H1 (cell line): Measurements from ENCODE around the gene COMMD1. TPM values are rescaled to one million over a fixed set of nuclear protein-coding genes. Genes with fewer than 3 reads are reported as not detected.
"Not testable (repeated sequence)": the region's sequence is repeated elsewhere in the genome, so short reads cannot be mapped to it uniquely, and the experiment has no call there.

ENCODE experiments used
- CTCF ChIA-PET: fragments of 300-600 bp; sonication (Branson Sonifier 250); formaldehyde crosslinking; loops from one replicate; lab custom pipeline; 2021; ENCODE audit not compliant: partially characterized antibody; lab: Charles Lee
- POLR2A ChIA-PET: fragments of 300-600 bp; sonication (Branson Sonifier 250); formaldehyde crosslinking; loops from one replicate; lab custom pipeline; 2021; ENCODE audit warnings: inconsistent platforms; ENCODE audit not compliant: partially characterized antibody; lab: Charles Lee
- DNase-seq, 2 experiments: peaks; one replicate each; pipeline versions ENCODE4 v3.0.0 to v3.0.0-alpha.2; 2010 to 2022; ENCODE audit warnings: low spot score in 2 of 2, low read depth in 1 of 2, mixed read lengths in 1 of 2
- FAIRE-seq: peaks from 2 replicates; lab custom pipeline; 2011; peaks lifted over from hg19 to GRCh38; lab: Jason Lieb, UNC
- H2AFZ ChIP-seq: 2 replicates; pipeline ENCODE4 v1.8.1; 2012; ENCODE audit warnings: low read length, inconsistent platforms
- H2AK5ac ChIP-seq: 2 replicates; pipeline ENCODE4 v1.6.1; 2013; ENCODE audit warnings: low read depth, low read length
- H2BK120ac ChIP-seq: replicated peaks from 2 replicates; pipeline ENCODE3; 2013; ENCODE audit warnings: low read depth, low read length, inconsistent platforms
- H2BK12ac ChIP-seq: 2 replicates; pipeline ENCODE4 v1.6.1; 2013; ENCODE audit warnings: low read depth, low read length
- H2BK15ac ChIP-seq: 2 replicates; pipeline ENCODE4 v1.6.1; 2013; ENCODE audit warnings: low read length
- H2BK20ac ChIP-seq: 2 replicates; pipeline ENCODE4 v1.6.1; 2013; ENCODE audit warnings: low read length
- H2BK5ac ChIP-seq: 2 replicates; pipeline ENCODE4 v1.6.1; 2013; ENCODE audit warnings: low read depth, low read length
- H3K14ac ChIP-seq: 2 replicates; pipeline ENCODE4 v1.6.1; 2013; ENCODE audit warnings: inconsistent platforms; ENCODE audit not compliant: insufficient read length
- H3K18ac ChIP-seq: 2 replicates; pipeline ENCODE4 v1.6.1; 2013; ENCODE audit warnings: low read length; ENCODE audit errors: extremely low read depth
- H3K23ac ChIP-seq: 2 replicates; pipeline ENCODE4 v1.6.1; 2013; ENCODE audit warnings: inconsistent platforms; ENCODE audit not compliant: insufficient read length
- H3K23me2 ChIP-seq: 2 replicates; pipeline ENCODE4 v1.6.1; 2013; ENCODE audit warnings: low read depth, low read length
- H3K27ac ChIP-seq: 2 replicates; pipeline ENCODE4 v1.6.1; 2011; ENCODE audit warnings: low read depth, low read length, inconsistent platforms
- H3K27me3 ChIP-seq, 4 experiments: replicated peaks in 1 of 4; 1 replicate in 1 of 4; 2 replicates in 3 of 4; pipeline versions ENCODE4 v1.6.1 to v1.8.1; 2011 to 2013; ENCODE audit warnings: low read length in 3 of 4, mild to moderate bottlenecking in 3 of 4, inconsistent platforms in 2 of 4, mixed read lengths in 2 of 4, moderate library complexity in 1 of 4; ENCODE audit not compliant: control insufficient read depth in 3 of 4, insufficient read depth in 3 of 4; ENCODE audit errors: extremely low read depth in 1 of 4
- H3K36me3 ChIP-seq, 4 experiments: 2 replicates each; pipeline versions ENCODE4 v1.6.1 to v1.8.1; 2011 to 2013; ENCODE audit warnings: mild to moderate bottlenecking in 4 of 4, low read length in 3 of 4, moderate library complexity in 2 of 4, control low read depth in 1 of 4, inconsistent platforms in 1 of 4; ENCODE audit not compliant: insufficient read depth in 4 of 4, control insufficient read depth in 2 of 4
- H3K4ac ChIP-seq: replicated peaks from 2 replicates; pipeline ENCODE3; 2013; ENCODE audit warnings: low read length, low read depth, mixed read lengths, inconsistent platforms; ENCODE audit not compliant: insufficient read length
- H3K4me1 ChIP-seq, 4 experiments: replicated peaks in 1 of 4; 1 replicate in 1 of 4; 2 replicates in 3 of 4; pipeline versions ENCODE4 v1.6.1 to v1.8.1; 2011 to 2013; ENCODE audit warnings: low read length in 3 of 4, inconsistent platforms in 2 of 4, mixed read lengths in 1 of 4; ENCODE audit not compliant: insufficient read depth in 4 of 4, control insufficient read depth in 3 of 4
- H3K4me2 ChIP-seq, 2 experiments: 2 replicates each; pipeline versions ENCODE4 v1.6.1 to v1.8.1; 2011 to 2013; ENCODE audit warnings: low read depth in 2 of 2, low read length in 2 of 2, control low read depth in 1 of 2, inconsistent platforms in 1 of 2, mild to moderate bottlenecking in 1 of 2; ENCODE audit not compliant: insufficient read depth in 1 of 2
- H3K4me3 ChIP-seq, 4 experiments: fragments of 200-600, 300-600 bp in 1 of 4; sonication (generic), shearing (Covaris generic), sonication (Bioruptor Twin) in 1 of 4; 2 replicates each; pipeline versions ENCODE4 v1.5.1 to v1.8.1; 2011 to 2016; ENCODE audit warnings: low read length in 4 of 4, low read depth in 3 of 4, control low read depth in 2 of 4, inconsistent platforms in 2 of 4, mild to moderate bottlenecking in 2 of 4, mixed read lengths in 1 of 4, moderate library complexity in 1 of 4; ENCODE audit not compliant: insufficient read depth in 2 of 4; ENCODE audit errors: extremely low read depth in 1 of 4
- H3K56ac ChIP-seq: replicated peaks from 2 replicates; pipeline ENCODE3; 2013; ENCODE audit warnings: low read depth, mild to moderate bottlenecking, mixed read lengths, low read length, inconsistent platforms; ENCODE audit not compliant: insufficient read length
- H3K79me1 ChIP-seq: 2 replicates; pipeline ENCODE4 v1.6.1; 2013; ENCODE audit warnings: low read depth, low read length, control low read depth
- H3K79me2 ChIP-seq, 2 experiments: 2 replicates each; pipeline versions ENCODE4 v1.6.1 to v1.8.1; 2012 to 2013; ENCODE audit warnings: low read length in 2 of 2, mild to moderate bottlenecking in 2 of 2, inconsistent platforms in 1 of 2; ENCODE audit not compliant: insufficient read depth in 2 of 2, control insufficient read depth in 1 of 2
- H3K9ac ChIP-seq, 4 experiments: replicated peaks in 1 of 4; 1 replicate in 1 of 4; 2 replicates in 3 of 4; pipeline versions ENCODE4 v1.6.1 to v1.8.1; 2011 to 2013; ENCODE audit warnings: low read depth in 3 of 4, low read length in 3 of 4, control low read depth in 2 of 4, mild to moderate bottlenecking in 2 of 4, moderate library complexity in 2 of 4, inconsistent platforms in 1 of 4; ENCODE audit errors: extremely low read depth in 1 of 4
- H3K9me3 ChIP-seq, 2 experiments: 2 replicates each; pipeline versions ENCODE4 v1.6.1 to v1.8.1; 2012 to 2013; ENCODE audit warnings: mild to moderate bottlenecking in 2 of 2, moderate library complexity in 2 of 2, control low read depth in 1 of 2, inconsistent platforms in 1 of 2, low read depth in 1 of 2, low read length in 1 of 2, mixed read lengths in 1 of 2; ENCODE audit not compliant: insufficient read depth in 2 of 2
- H4K20me1 ChIP-seq, 2 experiments: replicated peaks in 1 of 2; 2 replicates each; pipeline versions ENCODE3 to v1.8.1; 2011 to 2013; ENCODE audit warnings: inconsistent platforms in 2 of 2, low read length in 2 of 2, mild to moderate bottlenecking in 1 of 2; ENCODE audit not compliant: insufficient read depth in 2 of 2, control insufficient read depth in 1 of 2
- H4K5ac ChIP-seq: 2 replicates; pipeline ENCODE4 v1.6.1; 2013; ENCODE audit warnings: low read length, low read depth, mixed read lengths, inconsistent platforms; ENCODE audit not compliant: insufficient read length
- H4K8ac ChIP-seq: 2 replicates; pipeline ENCODE4 v1.8.0; 2013; ENCODE audit warnings: mild to moderate bottlenecking, moderate library complexity, low read length, inconsistent platforms; ENCODE audit not compliant: insufficient read depth; ENCODE audit errors: extremely low read depth
- H4K91ac ChIP-seq: replicated peaks from 2 replicates; pipeline ENCODE3; 2013; ENCODE audit warnings: low read length, mixed read lengths, inconsistent platforms; ENCODE audit not compliant: insufficient read length
- WGBS, 2 experiments: shearing (Covaris generic) in 1 of 2; methylation state at CpG; one replicate each; pipeline versions ENCODE4 v1.1.6 to v1.1.7; 2013 to 2015; ENCODE audit warnings: low lambda C conversion rate in 2 of 2, mixed read lengths in 2 of 2, inconsistent platforms in 1 of 2, low coverage in 1 of 2, missing lambda C conversion rate in 1 of 2; ENCODE audit not compliant: insufficient replicate concordance in 2 of 2, insufficient coverage in 1 of 2, insufficient read length in 1 of 2; ENCODE audit errors: extremely low coverage in 1 of 2, missing lambda C conversion rate in 1 of 2; 5-methylcytosine and 5-hydroxymethylcytosine counted together
- polyA plus RNA-seq, 7 experiments: library from polyadenylated mRNA; depleted of rRNA in 3 of 7; stranded (reverse) in 5 of 7; unstranded in 2 of 7; fragments of >200 nt in 5 of 7; fragments of 200-250 nt in 2 of 7; gene quantifications; 1 replicate in 5 of 7; 2 replicates in 1 of 7; 4 replicates in 1 of 7; pipeline versions ENCODE4 v1.2.1 to v1.2.3, GENCODE V29; 2011 to 2013; ENCODE audit warnings: missing spikeins in 2 of 7, mixed read lengths in 2 of 7
- total RNA-seq: library from RNA; stranded (reverse); fragmentation: NEBNext Ultra II Directional; extraction: Animal tissue kit (Norgen Biotek cat#: 25700); gene quantifications from 2 replicates; pipeline ENCODE4 v1.2.1, GENCODE V29; 2021

COMMD1 gene
- total and polyA plus RNA-seq, 2 of the 8 experiments (the other 6 are each of a cell fraction or from before 2014, with no cell fraction given) = 23.5 to 28.3 TPM

GRCh38 chr2:62146790-62147189 lies 241.3 kb downstream of the COMMD1 start:
- H4K8ac ChIP-seq, H3K23ac ChIP-seq, H3K79me2 ChIP-seq, H3K18ac ChIP-seq, H2BK5ac ChIP-seq, H3K14ac ChIP-seq, H4K91ac ChIP-seq, H3K27me3 ChIP-seq, H2AK5ac ChIP-seq, DNase-seq, H3K23me2 ChIP-seq, H4K20me1 ChIP-seq, H3K9ac ChIP-seq, H2BK120ac ChIP-seq, H4K5ac ChIP-seq, H2BK15ac ChIP-seq, H3K4ac ChIP-seq, H3K56ac ChIP-seq, H3K36me3 ChIP-seq, H3K27ac ChIP-seq, H2BK12ac ChIP-seq, FAIRE-seq, H2BK20ac ChIP-seq, H3K4me3 ChIP-seq, H3K9me3 ChIP-seq, H3K4me2 ChIP-seq, H2AFZ ChIP-seq, H3K79me1 ChIP-seq: not testable (repeated sequence)
- POLR2A ChIA-PET = interaction anchor here (1.2 kb wide), 1 partner anchor 49 kb away, joined by 3 read pairs; the partner anchor contains the start of gene B3GNT2
- CTCF ChIA-PET = interaction anchor here (0.8 kb wide), 1 partner anchor 186 kb away, joined by 3 read pairs; no protein-coding TSS in a partner anchor
- 92% methylated on average over 7 of the region's 7 CpGs; no CpG with 5 or more reads in 1 of the 2 experiments for WGBS, 2 experiments
- H3K4me1 ChIP-seq = peaks cover 0 to 11% (median 3%) of the 10 kb centered on the region in 4 experiments; a peak in 4 of 7 replicates
